Measurements from ENCODE around the gene MYO5A. TPM values are rescaled to one million over a fixed set of nuclear protein-coding genes. Genes with fewer than 3 reads are reported as not detected.

Gene MYO5A
- polyA plus RNA-seq, 4 donors = 7.4 to 8.2 (median 7.8) TPM

- DNase-seq (ENCODE audit: low read depth in 4 of 4, low spot score in 3 of 4) = no peak
These were observed 149.8 kb downstream of the MYO5A start for GRCh38 chr15:52378746-52379394.

GRCh38 chr15:52370010-52370409 is 158.7 kb downstream of the MYO5A start:
- no peak for DNase-seq (ENCODE audit: low read depth in 4 of 4, low spot score in 3 of 4)

GRCh38 chr15:52369455-52369854 is 159.2 kb downstream of the MYO5A start:
- DNase-seq (ENCODE audit: low read depth in 4 of 4, low spot score in 3 of 4) = no peak

GRCh38 chr15:52369030-52369429 is 159.7 kb downstream of the MYO5A start:
- DNase-seq (ENCODE audit: low read depth in 4 of 4, low spot score in 3 of 4) = no peak

- no peak for DNase-seq (ENCODE audit: low read depth in 4 of 4, low spot score in 3 of 4)
These were observed 160.3 kb downstream of the MYO5A start for GRCh38 chr15:52368402-52368801.

- no peak for DNase-seq (ENCODE audit: low read depth in 4 of 4, low spot score in 3 of 4)
These were observed 166.2 kb downstream of the MYO5A start for GRCh38 chr15:52362497-52362896.

- DNase-seq (ENCODE audit: low read depth in 4 of 4, low spot score in 3 of 4) = no peak
These were observed 166.6 kb downstream of the MYO5A start for GRCh38 chr15:52361975-52362494.

GRCh38 chr15:52361494-52361893 is 167.2 kb downstream of the MYO5A start:
- no peak for DNase-seq (ENCODE audit: low read depth in 4 of 4, low spot score in 3 of 4)

GRCh38 chr15:52360229-52361203 is 168.2 kb downstream of the MYO5A start:
- no peak for DNase-seq (ENCODE audit: low read depth in 4 of 4, low spot score in 3 of 4)

- no peak for DNase-seq (ENCODE audit: low read depth in 4 of 4, low spot score in 3 of 4)
These were observed 169.0 kb downstream of the MYO5A start for GRCh38 chr15:52359722-52360121.

- no peak for DNase-seq (ENCODE audit: low read depth in 4 of 4, low spot score in 3 of 4)
These were observed 170.7 kb downstream of the MYO5A start for GRCh38 chr15:52357949-52358348.

GRCh38 chr15:52352086-52352485 is 176.6 kb downstream of the MYO5A start:
- no peak for DNase-seq (ENCODE audit: low read depth in 4 of 4, low spot score in 3 of 4)

- DNase-seq (ENCODE audit: low read depth in 4 of 4, low spot score in 3 of 4) = no peak
These were observed 177.3 kb downstream of the MYO5A start for GRCh38 chr15:52351206-52351908.

- no peak for DNase-seq (ENCODE audit: low read depth in 4 of 4, low spot score in 3 of 4)
These were observed 178.3 kb downstream of the MYO5A start for GRCh38 chr15:52350423-52350822.

GRCh38 chr15:52349052-52349700 is 179.5 kb downstream of the MYO5A start:
- DNase-seq (ENCODE audit: low read depth in 4 of 4, low spot score in 3 of 4) = no peak

- no peak for DNase-seq (ENCODE audit: low read depth in 4 of 4, low spot score in 3 of 4)
These were observed 180.5 kb downstream of the MYO5A start for GRCh38 chr15:52348056-52348745.

- DNase-seq (ENCODE audit: low read depth in 4 of 4, low spot score in 3 of 4) = no peak
These were observed 184.1 kb downstream of the MYO5A start for GRCh38 chr15:52344592-52344991.

- DNase-seq (ENCODE audit: low read depth in 4 of 4, low spot score in 3 of 4) = no peak
These were observed 184.8 kb downstream of the MYO5A start for GRCh38 chr15:52343831-52344230.

- DNase-seq (ENCODE audit: low read depth in 4 of 4, low spot score in 3 of 4) = no peak
These were observed 188.6 kb downstream of the MYO5A start for GRCh38 chr15:52340093-52340492.

- DNase-seq (ENCODE audit: low read depth in 4 of 4, low spot score in 3 of 4) = no peak
These were observed 189.8 kb downstream of the MYO5A start for GRCh38 chr15:52338891-52339290.

Measured in right renal pelvis (tissue), 4 donors.